A673 (cell line): ENCODE data around the gene HSPE1.

Experiments used
- EZH2 ChIP-seq: fragments of 200-600 bp; sonication (generic); IDR thresholded peaks from 2 replicates; pipeline ENCODE4 v1.6.1; 2017; ENCODE audit warnings: borderline replicate concordance, low read depth, mild to moderate bottlenecking, mixed read lengths, antibody characterized with exemption, low read length; ENCODE audit not compliant: poor library complexity, severe bottlenecking
- TF ChIP-seq, protein P1 (sequence below): fragments of 300-800, 200-600 bp; sonication (generic); conservative IDR thresholded peaks from 2 replicates; pipeline ENCODE4 v1.5.1; 2017; ENCODE audit warnings: low read depth, mild to moderate bottlenecking, antibody characterized with exemption, low read length, moderate library complexity, mixed read lengths

GRCh38 chr2:197453914-197454398 lies 46.2 kb upstream of the HSPE1 start:
- TF ChIP-seq, protein P1, sequence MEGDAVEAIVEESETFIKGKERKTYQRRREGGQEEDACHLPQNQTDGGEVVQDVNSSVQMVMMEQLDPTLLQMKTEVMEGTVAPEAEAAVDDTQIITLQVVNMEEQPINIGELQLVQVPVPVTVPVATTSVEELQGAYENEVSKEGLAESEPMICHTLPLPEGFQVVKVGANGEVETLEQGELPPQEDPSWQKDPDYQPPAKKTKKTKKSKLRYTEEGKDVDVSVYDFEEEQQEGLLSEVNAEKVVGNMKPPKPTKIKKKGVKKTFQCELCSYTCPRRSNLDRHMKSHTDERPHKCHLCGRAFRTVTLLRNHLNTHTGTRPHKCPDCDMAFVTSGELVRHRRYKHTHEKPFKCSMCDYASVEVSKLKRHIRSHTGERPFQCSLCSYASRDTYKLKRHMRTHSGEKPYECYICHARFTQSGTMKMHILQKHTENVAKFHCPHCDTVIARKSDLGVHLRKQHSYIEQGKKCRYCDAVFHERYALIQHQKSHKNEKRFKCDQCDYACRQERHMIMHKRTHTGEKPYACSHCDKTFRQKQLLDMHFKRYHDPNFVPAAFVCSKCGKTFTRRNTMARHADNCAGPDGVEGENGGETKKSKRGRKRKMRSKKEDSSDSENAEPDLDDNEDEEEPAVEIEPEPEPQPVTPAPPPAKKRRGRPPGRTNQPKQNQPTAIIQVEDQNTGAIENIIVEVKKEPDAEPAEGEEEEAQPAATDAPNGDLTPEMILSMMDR: no peak
- TF ChIP-seq EZH2: no peak
